Stimulated activated effector memory CD8-positive, alpha-beta T cell treated with anti-CD3 and anti-CD28 coated beads, Interleukin-12 subunit alpha, Interleukin-12 subunit beta, amount 100 ng/mL, for 72 hours (primary cell): ENCODE data around the gene PRPF6.
A peak's percentile ranks its signal among the peaks of the same experiment; 100 is the strongest.
"Not testable (repeated sequence)": the region's sequence is repeated elsewhere in the genome, so short reads cannot be mapped to it uniquely, and the experiment has no call there.

Experiments
- ATAC-seq: fragments of 150-1000 bp; cut with Tn5 transposase; 2 replicates; pipeline ENCODE4 v1.10.0; 2021
- DNase-seq, 2 donors: peaks; one replicate each; pipeline ENCODE4 v3.0.0; 2021 to 2022; ENCODE audit warnings: low spot score in 2 of 2
- H3K27ac Mint-ChIP-seq: one replicate; pipeline ENCODE4 v1.8.0; 2022; ENCODE audit warnings: mild to moderate bottlenecking, mixed read lengths
- H3K36me3 Mint-ChIP-seq: one replicate; pipeline ENCODE4 v1.8.0; 2022; ENCODE audit warnings: mild to moderate bottlenecking, mixed read lengths
- H3K4me1 Mint-ChIP-seq: one replicate; pipeline ENCODE4 v1.8.0; 2022; ENCODE audit warnings: mixed read lengths
- H3K4me3 Mint-ChIP-seq: one replicate; pipeline ENCODE4 v1.8.0; 2022; ENCODE audit warnings: mild to moderate bottlenecking, mixed read lengths
- H3K9me3 Mint-ChIP-seq: one replicate; pipeline ENCODE4 v1.8.0; 2022; ENCODE audit warnings: mixed read lengths

PRPF6 gene

DNA sequence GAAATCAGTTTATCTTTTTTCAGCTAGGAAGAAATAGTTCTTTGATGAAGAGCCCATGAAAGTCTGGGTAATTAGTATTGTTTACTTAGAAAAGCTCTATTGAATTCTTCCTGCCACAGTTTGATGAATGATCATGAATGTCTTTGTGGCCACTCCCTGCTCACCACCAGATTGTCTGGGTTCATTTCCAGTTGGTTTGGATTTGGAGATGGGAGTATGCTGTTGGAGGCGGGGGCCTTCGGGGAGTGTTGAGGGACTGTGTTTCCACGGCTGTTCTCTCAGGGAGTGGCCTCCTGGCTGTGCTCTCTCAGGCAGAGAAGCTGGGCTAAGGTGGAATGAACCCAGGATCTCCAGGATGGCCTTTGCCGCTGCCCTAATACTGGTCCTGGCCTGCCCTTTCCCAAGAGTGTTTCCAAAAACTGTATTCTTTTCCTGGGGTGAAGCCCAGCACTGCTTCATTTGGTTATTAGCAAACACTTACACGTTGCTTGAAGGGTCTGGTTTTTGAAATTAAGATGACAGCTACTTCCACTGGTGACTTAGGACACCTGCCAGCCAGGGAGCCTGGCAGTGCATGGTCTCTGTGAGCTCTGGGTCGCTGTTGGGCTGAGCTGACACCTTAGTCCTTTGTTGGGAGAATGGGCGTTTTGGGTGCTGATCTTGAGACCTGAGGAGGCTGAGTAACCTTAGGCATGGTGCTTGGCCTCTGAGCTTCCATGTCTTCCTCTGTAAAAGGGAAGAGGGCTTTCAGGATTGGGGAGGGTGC, 23.2 kb downstream of the PRPF6 start:
- no peak for ATAC-seq
- no peak overlapping the region for H3K4me3 Mint-ChIP-seq
- peaks cover 94% of the 10 kb centered on the region for H3K36me3 Mint-ChIP-seq
- DNase-seq = no peak
- no peak overlapping the region for H3K27ac Mint-ChIP-seq
- no peaks in the 10 kb centered on the region for H3K9me3 Mint-ChIP-seq
- peaks cover 23% of the 10 kb centered on the region for H3K4me1 Mint-ChIP-seq

DNA sequence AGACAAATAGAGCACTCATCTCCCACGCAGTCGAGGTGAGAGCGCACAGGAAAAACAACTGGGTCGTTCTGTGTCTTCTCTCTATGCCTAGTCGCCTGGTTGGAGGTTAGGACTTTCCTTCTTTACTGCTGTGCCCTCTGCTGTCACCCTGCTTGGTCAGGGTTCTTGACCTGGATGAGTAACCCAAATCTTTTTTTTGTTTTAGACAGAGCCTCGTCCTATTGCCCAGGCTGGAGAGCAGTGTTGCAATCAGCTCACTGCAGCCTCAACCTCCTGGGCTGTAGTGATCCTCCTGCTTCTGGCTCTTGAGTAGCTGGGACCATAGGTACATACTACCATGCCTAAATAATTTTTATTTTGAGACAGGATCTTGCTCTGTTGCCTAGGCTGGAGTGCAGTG, 24.5 kb downstream of the PRPF6 start:
- Mint-ChIP-seq H3K36me3 (peaks cover 94% of the 10 kb centered on the region), H3K27ac (peak overlapping the region; percentile 66), H3K4me3 (no peak overlapping the region), H3K4me1 (peaks cover 31% of the 10 kb centered on the region), H3K9me3 (no peaks in the 10 kb centered on the region)
- ATAC-seq = peak; percentile 62
- DNase-seq = no peak

DNA sequence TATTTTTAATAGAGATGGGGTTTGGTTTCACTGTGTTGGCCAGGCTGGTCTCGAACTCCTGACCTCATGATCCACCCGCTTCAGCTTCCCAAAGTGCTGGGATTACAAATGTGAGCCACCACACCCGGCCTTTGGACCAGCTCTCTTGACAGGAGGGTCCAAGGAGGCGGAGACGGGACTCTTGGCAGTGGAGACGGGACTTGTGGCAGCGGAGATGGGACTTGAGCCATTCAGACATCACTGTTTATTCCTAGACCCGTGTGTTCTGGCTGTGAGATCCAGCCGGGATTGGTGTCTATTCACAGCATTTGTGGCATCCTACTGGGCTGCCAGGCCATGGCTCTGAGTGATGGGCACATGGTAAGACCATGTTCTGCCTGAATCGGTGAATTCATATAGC, 25.6 kb downstream of the PRPF6 start:
- DNase-seq = no peak
- Mint-ChIP-seq H3K27ac (no peak overlapping the region), H3K9me3 (no peaks in the 10 kb centered on the region), H3K4me3 (no peak overlapping the region), H3K4me1 (peaks cover 28% of the 10 kb centered on the region), H3K36me3 (peaks cover 92% of the 10 kb centered on the region)
- no peak for ATAC-seq

DNA sequence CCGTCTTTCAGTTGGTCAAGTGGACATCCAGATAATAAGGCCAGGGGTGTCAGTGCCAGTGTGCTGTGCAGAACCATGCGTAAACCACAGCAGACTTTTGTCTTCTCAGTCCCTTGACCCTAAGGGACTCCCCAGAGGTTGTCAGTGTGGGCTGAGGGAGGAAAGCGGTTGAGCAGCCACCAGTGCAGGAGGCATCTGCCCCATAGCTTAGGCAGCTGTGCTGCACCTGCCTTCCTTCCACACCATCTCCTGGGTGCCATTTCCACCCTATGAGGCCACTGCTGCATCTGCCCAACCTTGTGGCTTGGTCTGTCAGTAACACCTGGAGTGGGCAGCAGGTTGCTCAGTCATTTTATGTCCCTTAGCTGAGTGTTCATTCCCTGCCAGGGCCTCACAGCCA, 26.0 kb downstream of the PRPF6 start:
- H3K4me3 Mint-ChIP-seq = no peak overlapping the region
- H3K4me1 Mint-ChIP-seq = peaks cover 25% of the 10 kb centered on the region
- ATAC-seq (no peak), DNase-seq (no peak)
- no peaks in the 10 kb centered on the region for H3K9me3 Mint-ChIP-seq
- no peak overlapping the region for H3K27ac Mint-ChIP-seq
- H3K36me3 Mint-ChIP-seq = peaks cover 87% of the 10 kb centered on the region

DNA sequence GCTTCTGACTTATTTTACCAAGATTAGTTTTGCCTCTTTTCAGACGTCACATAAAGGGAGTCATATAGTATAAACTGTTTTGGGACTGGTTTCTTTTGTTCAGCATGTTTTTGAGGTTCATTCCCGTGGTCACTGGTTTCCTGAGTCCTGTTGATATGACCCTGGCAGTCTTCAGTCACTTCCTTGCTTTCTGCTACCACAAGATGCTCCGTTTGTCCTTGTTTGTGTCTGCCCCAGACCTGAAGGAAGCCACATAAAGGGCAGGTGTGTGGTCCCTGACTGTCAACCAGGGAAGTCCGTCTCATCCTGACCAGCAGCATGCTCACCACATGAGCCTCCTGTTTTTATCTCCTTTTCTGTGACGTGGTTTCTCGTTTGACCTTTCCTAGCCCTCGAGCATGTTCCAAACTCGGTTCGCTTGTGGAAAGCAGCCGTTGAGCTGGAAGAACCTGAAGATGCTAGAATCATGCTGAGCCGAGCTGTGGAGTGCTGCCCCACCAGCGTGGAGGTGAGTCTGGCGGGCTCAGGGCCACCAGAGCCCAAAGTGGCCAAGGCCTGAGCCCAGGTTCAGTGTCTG, 29.0 kb downstream of the PRPF6 start:
- peak overlapping the region; percentile 2 for H3K27ac Mint-ChIP-seq
- H3K9me3 Mint-ChIP-seq = no peaks in the 10 kb centered on the region
- H3K4me3 Mint-ChIP-seq = no peak overlapping the region
- DNase-seq = no peak
- H3K36me3 Mint-ChIP-seq = peaks cover 77% of the 10 kb centered on the region
- no peak for ATAC-seq
- peaks cover 30% of the 10 kb centered on the region for H3K4me1 Mint-ChIP-seq

DNA sequence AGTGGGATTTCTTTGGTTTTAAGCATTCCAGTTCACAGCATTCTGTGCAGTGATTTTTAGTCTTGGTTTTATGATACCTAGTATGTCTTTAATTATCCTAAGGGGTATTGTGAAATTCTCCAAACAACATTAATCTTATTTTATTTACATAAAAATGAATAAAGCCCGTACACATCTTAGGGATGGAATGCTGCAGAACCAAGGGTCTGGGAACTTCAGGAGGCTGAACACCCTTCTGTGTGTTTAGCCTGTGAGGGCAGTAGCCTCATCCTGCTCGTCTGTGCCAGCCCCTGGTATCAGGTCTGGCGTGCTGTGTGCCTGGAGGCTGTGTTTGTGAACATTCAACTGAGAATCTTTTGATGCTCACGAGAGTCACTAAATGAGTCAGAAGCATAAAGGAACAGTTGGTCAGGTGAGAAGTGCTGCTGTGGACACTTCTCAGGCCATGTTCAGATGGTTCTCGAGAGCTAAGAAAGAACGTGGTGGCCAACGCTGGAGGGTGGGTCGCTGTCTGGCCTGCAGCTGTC, 29.8 kb downstream of the PRPF6 start:
- ATAC-seq = peak; percentile 61
- Mint-ChIP-seq H3K4me3 (peak overlapping the region; percentile 7), H3K9me3 (no peaks in the 10 kb centered on the region), H3K27ac (peak overlapping the region; percentile 50), H3K4me1 (peaks cover 21% of the 10 kb centered on the region), H3K36me3 (peaks cover 77% of the 10 kb centered on the region)
- no peak for DNase-seq

DNA sequence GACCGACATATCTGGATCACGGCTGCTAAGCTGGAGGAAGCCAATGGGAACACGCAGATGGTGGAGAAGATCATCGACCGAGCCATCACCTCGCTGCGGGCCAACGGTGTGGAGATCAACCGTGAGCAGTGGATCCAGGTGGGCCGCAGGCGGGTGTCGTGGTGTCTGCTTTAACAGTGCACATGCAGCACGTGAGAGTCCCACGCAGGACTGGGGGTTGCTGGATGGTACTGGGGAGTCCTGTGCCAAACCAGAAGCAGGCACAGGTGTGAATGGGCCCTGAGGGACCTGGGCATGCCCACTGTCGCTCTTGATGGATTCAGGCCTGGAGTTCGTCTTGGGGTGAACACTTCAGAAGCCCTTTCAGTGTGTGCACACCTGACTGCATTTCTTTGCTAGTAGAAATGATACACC, 30.4 kb downstream of the PRPF6 start:
- Mint-ChIP-seq H3K27ac (peak overlapping the region; percentile 50), H3K36me3 (peaks cover 77% of the 10 kb centered on the region), H3K4me1 (peaks cover 21% of the 10 kb centered on the region), H3K4me3 (peak overlapping the region; percentile 7), H3K9me3 (no peaks in the 10 kb centered on the region)
- DNase-seq = peak in 1 of 2 donors; percentile 57
- ATAC-seq = peak; percentile 58

DNA sequence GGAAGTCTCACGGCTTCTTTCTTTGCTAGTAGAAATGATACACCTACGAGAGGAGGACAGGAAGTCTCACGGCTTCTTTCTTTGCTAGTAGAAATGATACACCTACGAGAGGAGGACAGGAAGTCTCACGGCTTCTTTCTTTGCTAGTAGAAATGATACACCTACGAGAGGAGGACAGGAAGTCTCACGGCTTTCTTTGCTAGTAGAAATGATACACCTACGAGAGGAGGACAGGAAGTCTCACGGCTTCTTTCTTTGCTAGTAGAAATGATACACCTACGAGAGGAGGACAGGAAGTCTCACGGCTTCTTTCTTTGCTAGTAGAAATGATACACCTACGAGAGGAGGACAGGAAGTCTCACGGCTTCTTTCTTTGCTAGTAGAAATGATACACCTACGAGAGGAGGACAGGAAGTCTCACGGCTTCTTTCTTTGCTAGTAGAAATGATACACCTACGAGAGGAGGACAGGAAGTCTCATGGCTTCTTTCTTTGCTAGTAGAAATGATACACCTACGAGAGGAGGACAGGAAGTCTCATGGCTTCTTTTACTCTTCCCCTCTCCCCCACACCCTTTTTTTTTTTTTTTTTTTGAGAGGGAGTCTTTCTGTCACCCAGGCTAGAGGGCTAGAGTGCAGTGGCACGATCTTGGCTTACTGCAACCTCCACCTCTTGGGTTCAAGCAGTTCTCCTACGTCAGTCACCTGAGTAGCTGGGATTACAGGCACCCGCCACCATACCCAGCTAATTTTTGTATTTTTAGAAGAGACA, 31.6 kb downstream of the PRPF6 start:
- H3K4me3 Mint-ChIP-seq = peak overlapping the region; percentile 66
- not testable (repeated sequence) for ATAC-seq
- H3K4me1 Mint-ChIP-seq = peaks cover 21% of the 10 kb centered on the region

DNA sequence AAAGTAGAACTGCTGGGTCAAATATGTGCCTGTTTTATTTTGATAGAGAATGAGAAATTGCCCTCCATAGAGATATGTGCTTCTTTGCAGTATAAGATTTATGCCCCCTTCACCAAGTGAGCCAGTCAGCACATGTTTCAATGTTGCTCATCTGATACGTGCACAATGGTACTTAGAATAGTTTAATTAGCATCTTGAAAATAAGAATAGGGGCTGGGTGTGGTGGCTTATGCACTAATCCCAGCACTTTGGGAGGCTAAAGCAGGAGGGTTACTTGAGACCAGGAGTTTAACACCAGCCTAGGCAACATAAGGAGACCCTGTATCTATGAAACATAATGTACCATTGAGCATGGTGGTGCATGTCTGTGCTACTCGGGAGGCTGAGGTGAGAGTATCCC, 34.7 kb downstream of the PRPF6 start:
- H3K9me3 Mint-ChIP-seq = no peaks in the 10 kb centered on the region
- H3K4me1 Mint-ChIP-seq = peaks cover 13% of the 10 kb centered on the region
- no peak overlapping the region for H3K27ac Mint-ChIP-seq
- peaks cover 84% of the 10 kb centered on the region for H3K36me3 Mint-ChIP-seq
- ATAC-seq (no peak), DNase-seq (no peak)
- no peak overlapping the region for H3K4me3 Mint-ChIP-seq

More for the DNA sequence above, 31.6 kb downstream of the PRPF6 start:
- H3K27ac Mint-ChIP-seq = peak overlapping the region; percentile 96
- not testable (repeated sequence) for H3K9me3 Mint-ChIP-seq, DNase-seq
- peaks cover 84% of the 10 kb centered on the region for H3K36me3 Mint-ChIP-seq

DNA sequence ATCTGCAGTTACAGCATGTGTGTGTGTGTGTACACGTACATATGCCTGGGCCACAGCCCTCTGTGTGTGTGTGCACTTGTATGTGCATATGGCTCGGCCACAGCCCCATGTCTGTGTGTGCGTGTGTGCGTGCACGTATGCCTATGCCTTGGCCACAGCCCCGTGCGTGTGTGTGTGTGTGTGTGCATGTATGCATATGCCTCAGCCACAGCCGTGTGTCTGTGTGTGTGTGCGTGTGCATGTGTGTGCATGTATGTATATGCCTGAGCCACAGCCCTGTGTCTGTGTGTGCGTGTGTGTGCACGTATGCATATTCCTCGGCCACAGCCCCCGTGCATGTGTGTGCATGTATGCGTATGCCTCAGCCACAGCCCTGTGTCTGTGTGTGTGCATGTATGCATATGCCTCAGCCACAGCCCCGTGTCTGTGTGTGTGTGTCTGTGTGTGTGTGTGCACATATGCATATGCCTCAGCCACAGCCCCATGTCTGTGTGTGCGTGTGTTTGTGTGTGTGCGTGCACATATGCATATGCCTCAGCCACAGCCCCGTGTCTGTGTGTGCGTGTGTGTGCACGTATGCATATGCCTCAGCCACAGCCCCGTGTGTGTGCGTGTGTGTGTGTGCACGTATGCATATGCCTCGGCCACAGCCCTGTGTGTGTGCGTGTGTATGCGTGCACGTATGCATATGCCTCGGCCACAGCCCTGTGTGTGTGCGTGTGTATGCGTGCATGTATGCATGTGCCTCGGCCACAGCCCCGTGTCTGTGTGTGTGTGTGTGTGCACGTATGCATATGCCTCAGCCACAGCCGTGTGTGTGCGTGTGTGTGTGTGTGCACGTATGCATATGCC, 40.4 kb downstream of the PRPF6 start:
- Mint-ChIP-seq H3K9me3 (no peaks in the 10 kb centered on the region), H3K4me3 (no peak overlapping the region), H3K27ac (no peak overlapping the region), H3K4me1 (no peaks in the 10 kb centered on the region), H3K36me3 (peaks cover 95% of the 10 kb centered on the region)
- DNase-seq (no peak), ATAC-seq (no peak)

DNA sequence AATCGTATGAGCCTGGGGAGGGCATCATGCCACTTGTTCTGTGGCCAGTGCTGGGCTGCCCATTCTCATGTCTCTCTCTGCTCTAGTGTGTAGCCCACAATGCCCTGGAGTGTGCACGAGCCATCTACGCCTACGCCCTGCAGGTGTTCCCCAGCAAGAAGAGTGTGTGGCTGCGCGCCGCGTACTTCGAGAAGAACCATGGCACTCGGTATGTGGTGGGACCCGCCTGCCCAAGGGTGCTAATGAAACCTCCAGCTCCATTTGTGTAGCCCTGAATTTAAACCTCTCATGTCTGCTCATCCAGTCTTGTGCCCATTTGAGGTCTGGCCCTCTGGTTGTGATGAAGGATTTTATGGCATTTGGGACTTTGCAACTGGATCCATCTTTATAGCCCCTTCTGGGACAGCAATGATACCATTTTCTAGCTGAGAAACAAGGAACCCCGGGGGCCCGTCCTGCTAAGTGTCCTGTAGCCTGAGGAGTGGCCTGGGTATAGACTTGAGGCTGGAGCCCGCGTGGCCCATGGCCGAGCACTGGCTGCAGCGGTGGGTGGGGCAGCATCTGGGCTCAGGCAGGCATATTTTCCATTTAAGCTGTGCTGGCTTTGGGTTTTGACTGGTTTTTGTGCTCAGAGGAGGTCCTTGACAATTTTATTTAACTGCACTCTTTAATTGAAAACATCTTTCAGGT, 41.9 kb downstream of the PRPF6 start:
- H3K36me3 Mint-ChIP-seq = peaks cover 95% of the 10 kb centered on the region
- no peaks in the 10 kb centered on the region for H3K4me1 Mint-ChIP-seq
- H3K4me3 Mint-ChIP-seq = no peak overlapping the region
- DNase-seq = no peak
- ATAC-seq = no peak
- H3K9me3 Mint-ChIP-seq = no peaks in the 10 kb centered on the region
- H3K27ac Mint-ChIP-seq = no peak overlapping the region

DNA sequence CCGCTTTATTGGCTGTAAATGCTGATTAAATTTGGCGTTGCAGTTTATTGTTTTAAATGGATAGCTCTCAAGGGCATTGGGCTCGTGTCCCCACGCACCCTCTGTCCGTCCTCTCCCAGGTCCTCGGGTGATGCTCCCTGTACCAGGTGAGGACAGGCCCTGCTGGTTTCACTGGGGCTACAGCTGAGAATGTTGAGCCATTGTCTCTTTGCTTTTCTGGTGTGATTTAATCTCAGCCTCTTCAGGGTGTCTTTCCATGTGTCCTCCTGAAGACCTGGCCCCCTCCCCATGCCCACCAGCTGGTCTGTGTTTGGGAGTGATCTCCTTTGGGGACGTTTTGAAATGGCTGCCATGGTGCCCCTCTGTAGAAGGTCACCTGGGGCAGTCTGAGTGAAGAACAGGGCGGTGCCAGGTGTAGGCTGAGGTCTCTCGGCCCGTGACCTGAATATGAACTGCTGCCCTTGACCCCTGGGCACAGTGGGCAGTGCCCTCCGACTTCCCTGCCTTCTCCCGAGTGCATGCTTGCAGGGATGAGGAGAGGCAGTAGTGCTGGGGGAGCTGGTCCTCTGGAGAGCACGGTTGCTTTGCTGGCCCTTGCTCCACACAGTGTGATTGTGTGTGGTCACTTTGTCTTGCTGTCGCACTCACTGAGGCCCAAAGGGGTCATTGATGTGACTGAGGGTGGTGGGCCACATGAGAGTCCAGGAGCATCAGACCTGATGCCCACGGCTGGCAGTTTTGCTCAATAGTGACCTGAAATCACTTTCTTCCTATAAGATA, 42.6 kb downstream of the PRPF6 start:
- peak overlapping the region; percentile 32 for H3K27ac Mint-ChIP-seq
- DNase-seq = no peak
- H3K9me3 Mint-ChIP-seq = no peaks in the 10 kb centered on the region
- H3K4me3 Mint-ChIP-seq = no peak overlapping the region
- ATAC-seq = no peak
- H3K36me3 Mint-ChIP-seq = peaks cover 95% of the 10 kb centered on the region
- H3K4me1 Mint-ChIP-seq = no peaks in the 10 kb centered on the region

DNA sequence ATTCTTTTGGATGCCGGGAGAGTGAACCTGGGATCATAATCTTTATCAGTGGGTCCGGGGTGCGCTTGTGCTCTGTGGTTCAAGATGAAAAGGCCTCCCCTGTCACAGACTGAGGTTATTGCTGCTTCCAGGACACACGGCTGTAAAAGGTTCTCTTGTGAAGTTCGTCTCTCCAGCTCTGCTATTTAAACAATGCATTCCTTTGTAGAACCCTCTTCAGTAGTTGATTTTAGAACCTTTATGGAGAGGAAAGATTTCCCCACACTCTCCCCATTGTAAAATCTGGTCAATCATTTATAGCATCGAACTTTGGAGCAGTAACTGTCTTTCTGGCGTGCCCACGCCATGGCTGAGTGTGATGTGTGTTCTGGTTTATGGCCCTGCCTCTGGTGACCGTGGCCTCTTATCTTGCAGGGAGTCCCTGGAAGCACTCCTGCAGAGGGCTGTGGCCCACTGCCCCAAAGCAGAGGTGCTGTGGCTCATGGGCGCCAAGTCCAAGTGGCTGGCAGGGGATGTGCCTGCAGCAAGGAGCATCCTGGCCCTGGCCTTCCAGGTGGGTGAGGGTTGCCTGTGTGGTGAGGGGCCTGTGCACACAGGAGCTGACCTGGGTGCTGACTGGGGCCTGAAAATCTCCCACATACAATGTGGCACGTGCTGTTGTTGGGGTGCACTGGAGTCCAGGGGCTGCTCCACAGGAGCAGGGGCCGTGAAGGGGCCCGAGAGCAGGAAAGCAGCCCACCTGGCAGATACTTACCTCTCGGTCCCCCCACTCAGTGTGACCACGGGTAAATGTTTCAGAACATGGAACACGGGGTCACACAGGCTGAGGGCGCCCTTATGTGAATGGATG, 43.4 kb downstream of the PRPF6 start:
- Mint-ChIP-seq H3K4me1 (no peaks in the 10 kb centered on the region), H3K4me3 (no peak overlapping the region), H3K9me3 (no peaks in the 10 kb centered on the region), H3K27ac (no peak overlapping the region), H3K36me3 (peaks cover 95% of the 10 kb centered on the region)
- DNase-seq (no peak), ATAC-seq (no peak)
